Bronchial epithelial cell (primary cell): ENCODE data around the gene KLK10. TPM values are rescaled to one million over a fixed set of nuclear protein-coding genes. Genes with fewer than 3 reads are reported as not detected.

Experiments used
- DNase-seq: peaks from one replicate; pipeline ENCODE4 v3.0.0-alpha.2; 2010; ENCODE audit warnings: low read depth
- FAIRE-seq: peaks from 2 replicates; lab custom pipeline; 2011; peaks lifted over from hg19 to GRCh38; lab: Jason Lieb, UNC
- H3K27me3 ChIP-seq: 2 replicates; pipeline ENCODE4 v1.5.1; 2011; ENCODE audit warnings: low read length; ENCODE audit not compliant: control insufficient read depth, insufficient read depth
- H3K36me3 ChIP-seq: 2 replicates; pipeline ENCODE4 v1.5.1; 2011; ENCODE audit warnings: low read length; ENCODE audit not compliant: control insufficient read depth, insufficient read depth
- H3K4me3 ChIP-seq: 2 replicates; pipeline ENCODE4 v1.5.1; 2011; ENCODE audit warnings: mild to moderate bottlenecking, low read depth, low read length, control low read depth
- CTCF ChIP-seq: IDR thresholded peaks from 2 replicates; pipeline ENCODE4 v1.5.1; 2011; ENCODE audit warnings: mild to moderate bottlenecking, moderate library complexity, low read length, control low read depth, inconsistent platforms; ENCODE audit not compliant: insufficient read depth, severe bottlenecking
- total RNA-seq: library from RNA; depleted of rRNA; stranded (reverse); fragments of >200 nt; gene quantifications from 2 replicates; pipeline ENCODE4 v1.2.1, GENCODE V29; 2014

Gene KLK10
- total RNA-seq, 1 donor from 2014 or later: 6.6 TPM

- no peak within 1 kb of the TSS for H3K4me3 ChIP-seq
- no peak for TF ChIP-seq CTCF
- H3K27me3 ChIP-seq: no peaks in the 10 kb centered on the region
- DNase-seq (peak; percentile 51), FAIRE-seq (no peak)
- H3K36me3 ChIP-seq: no peaks in the 10 kb centered on the region
Observed at GRCh38 chr19:50969413-50969760, 50.1 kb downstream of the KLK10 start, which contains the start of gene KLK6. Gene KLK6 (minus strand): TSS chr19:50969591. CDS start chr19:50968104, 1,487 bp downstream.

- TF ChIP-seq CTCF: no peak
- FAIRE-seq: no peak
- H3K4me3 ChIP-seq: no peak overlapping the region
- H3K36me3 ChIP-seq: no peaks in the 10 kb centered on the region
- DNase-seq: no peak
- H3K27me3 ChIP-seq: no peaks in the 10 kb centered on the region
Observed at GRCh38 chr19:50968716-50969412, 50.6 kb downstream of the KLK10 start.

GRCh38 chr19:50967929-50968715 lies 51.4 kb downstream of the KLK10 start:
- Histone ChIP-seq H3K4me3 (no peak overlapping the region), H3K27me3 (no peaks in the 10 kb centered on the region), H3K36me3 (no peaks in the 10 kb centered on the region)
- FAIRE-seq (no peak), DNase-seq (no peak)
- no peak for TF ChIP-seq CTCF

- FAIRE-seq (no peak), DNase-seq (no peak)
- no peak for TF ChIP-seq CTCF
- H3K36me3 ChIP-seq: no peaks in the 10 kb centered on the region
- no peak overlapping the region for H3K4me3 ChIP-seq
- peaks cover 2% of the 10 kb centered on the region for H3K27me3 ChIP-seq
Observed at GRCh38 chr19:50964266-50964665, 55.2 kb downstream of the KLK10 start.

GRCh38 chr19:50963381-50963780 lies 56.1 kb downstream of the KLK10 start:
- Histone ChIP-seq H3K36me3 (no peaks in the 10 kb centered on the region), H3K27me3 (peaks cover 2% of the 10 kb centered on the region), H3K4me3 (no peak overlapping the region)
- TF ChIP-seq CTCF: no peak
- no peak for FAIRE-seq
- DNase-seq: no peak

Other genes with a start within 250 kb of the KLK10 start
- not detected in 2 replicates for gene GPR32, start 249.2 kb downstream of the KLK10 start, total RNA-seq
- gene ACP4, start 229.3 kb downstream of the KLK10 start, total RNA-seq: not detected in 2 replicates
- gene KLK1, start 195.9 kb downstream of the KLK10 start, total RNA-seq: not detected in 2 replicates
- not detected in 2 replicates for gene KLK15, start 186.1 kb downstream of the KLK10 start, total RNA-seq
- gene KLK3, start 164.8 kb downstream of the KLK10 start, total RNA-seq: not detected in 2 replicates
- gene KLK2, start 146.3 kb downstream of the KLK10 start, total RNA-seq: 0.53 TPM in 1 of 2 replicates, not detected in the other
- gene KLK4, start 108.3 kb downstream of the KLK10 start, total RNA-seq: not detected in 2 replicates
- gene KLK5, start 66.7 kb downstream of the KLK10 start, total RNA-seq: 3.4 and 12.0 TPM in 2 replicates
- 0.26 TPM in 2 replicates for gene KLK6, start 50.1 kb downstream of the KLK10 start, total RNA-seq
- gene KLK7, start 35.8 kb downstream of the KLK10 start, total RNA-seq: 3.9 and 20.0 TPM in 2 replicates
- 7.6 and 91.1 TPM in 2 replicates for gene KLK8, start 18.1 kb downstream of the KLK10 start, total RNA-seq
- 1.6 and 52.0 TPM in 2 replicates for gene KLK11, start 6.9 kb upstream of the KLK10 start, total RNA-seq
- 26.1 TPM in 1 of 2 replicates, not detected in the other for gene KLK12, start 15.3 kb upstream of the KLK10 start, total RNA-seq
- 0.26 and 0.51 TPM in 2 replicates for gene KLK13, start 45.4 kb upstream of the KLK10 start, total RNA-seq
- gene KLK14, start 63.2 kb upstream of the KLK10 start, total RNA-seq: not detected in 2 replicates
- 7.3 and 7.6 TPM in 2 replicates for gene CTU1, start 88.7 kb upstream of the KLK10 start, total RNA-seq
- not detected in 2 replicates for gene SIGLEC9, start 105.2 kb upstream of the KLK10 start, total RNA-seq
- gene SIGLEC7, start 122.6 kb upstream of the KLK10 start, total RNA-seq: not detected in 2 replicates
- not detected in 2 replicates for gene CD33, start 205.4 kb upstream of the KLK10 start, total RNA-seq
- gene SIGLECL1, start 231.4 kb upstream of the KLK10 start, total RNA-seq: not detected in 2 replicates